Endothelial cell of umbilical vein (primary cell): ENCODE data around the gene IL25. TPM values are rescaled to one million over a fixed set of nuclear protein-coding genes. Genes with fewer than 3 reads are reported as not detected.

Experiments used
- BruUV-seq: library from RNA; stranded (reverse); fragments of 400-500 nt; replicated peaks from 2 replicates; lab custom pipeline; 2021; lab: Mats Ljungman, UMichigan
- CTCF ChIA-PET: fragments of 300-600, 350-600 bp; sonication (Branson Sonifier 250); formaldehyde crosslinking; loops from one replicate; lab custom pipeline; 2021; ENCODE audit warnings: antibody characterized with exemption, inconsistent platforms; lab: Charles Lee
- POLR2A ChIA-PET: fragments of 300-600, 350-600 bp; sonication (Branson Sonifier 250); formaldehyde crosslinking; loops from one replicate; lab custom pipeline; 2021; ENCODE audit warnings: antibody characterized with exemption, inconsistent platforms; lab: Charles Lee
- DNase-seq: peaks from one replicate; pipeline ENCODE4 v3.0.0-alpha.2; 2011; ENCODE audit warnings: low read depth, low spot score
- FAIRE-seq: peaks from 2 replicates; lab custom pipeline; 2011; peaks lifted over from hg19 to GRCh38; lab: Jason Lieb, UNC
- H2AFZ ChIP-seq: 2 replicates; pipeline ENCODE4 v1.6.0; 2012; ENCODE audit warnings: low read depth, low read length, control low read depth, inconsistent platforms
- H3K27ac ChIP-seq: 2 replicates; pipeline ENCODE4 v1.5.1; 2011; ENCODE audit warnings: low read depth, mild to moderate bottlenecking, control low read depth, low read length, moderate library complexity; ENCODE audit not compliant: insufficient read depth
- H3K27me3 ChIP-seq, 2 experiments: 2 replicates each; pipeline versions ENCODE4 v1.6.0 to v1.6.1; 2011; ENCODE audit warnings: low read length in 2 of 2, mixed read lengths in 1 of 2; ENCODE audit not compliant: control insufficient read depth in 2 of 2, insufficient read depth in 2 of 2
- H3K36me3 ChIP-seq, 2 experiments: 2 replicates in 1 of 2; 3 replicates in 1 of 2; pipeline ENCODE4 v1.5.1; 2011; ENCODE audit warnings: low read length in 2 of 2, mild to moderate bottlenecking in 1 of 2, moderate library complexity in 1 of 2; ENCODE audit not compliant: control insufficient read depth in 2 of 2, insufficient read depth in 2 of 2; ENCODE audit errors: extremely low read depth in 1 of 2
- H3K4me1 ChIP-seq: 3 replicates; pipeline ENCODE4 v1.5.1; 2011; ENCODE audit warnings: mild to moderate bottlenecking, low read length; ENCODE audit not compliant: control insufficient read depth, insufficient read depth; ENCODE audit errors: extremely low read depth
- H3K4me2 ChIP-seq: 2 replicates; pipeline ENCODE4 v1.6.1; 2011; ENCODE audit warnings: low read length, control low read depth, mixed read lengths; ENCODE audit not compliant: insufficient read depth
- H3K4me3 ChIP-seq, 3 experiments: fragments of 200-600 bp in 1 of 3; sonication (generic), shearing (Covaris generic) in 1 of 3; replicated peaks in 1 of 3; 2 replicates each; pipeline ENCODE4 v1.5.1; 2011 to 2016; ENCODE audit warnings: control low read depth in 3 of 3, low read length in 3 of 3, mild to moderate bottlenecking in 2 of 3, inconsistent platforms in 1 of 3, low read depth in 1 of 3, moderate library complexity in 1 of 3; ENCODE audit not compliant: insufficient read depth in 1 of 3
- H3K79me2 ChIP-seq: 2 replicates; pipeline ENCODE4 v1.6.0; 2012; ENCODE audit warnings: low read length, inconsistent platforms; ENCODE audit not compliant: control insufficient read depth, insufficient read depth
- H3K9ac ChIP-seq: replicated peaks from 2 replicates; pipeline ENCODE3; 2011; ENCODE audit warnings: low read length, control low read depth; ENCODE audit not compliant: insufficient read depth; ENCODE audit errors: extremely low read depth
- H3K9me1 ChIP-seq: replicated peaks from 3 replicates; pipeline ENCODE4 v1.6.0; 2011; ENCODE audit warnings: mild to moderate bottlenecking, low read length; ENCODE audit not compliant: control insufficient read depth, insufficient read depth; ENCODE audit errors: extremely low read depth
- H3K9me3 ChIP-seq: replicated peaks from 2 replicates; pipeline ENCODE4 v1.5.1; 2012; ENCODE audit warnings: low read length, inconsistent platforms; ENCODE audit not compliant: control insufficient read depth, insufficient read depth
- H4K20me1 ChIP-seq: replicated peaks from 2 replicates; pipeline ENCODE3; 2011; ENCODE audit warnings: mild to moderate bottlenecking, low read length; ENCODE audit not compliant: control insufficient read depth, insufficient read depth; ENCODE audit errors: extremely low read depth
- CTCF ChIP-seq, 2 donors: IDR thresholded peaks; 1 replicate in 1 of 2; 2 replicates in 1 of 2; pipeline ENCODE4 v1.5.1; 2011; ENCODE audit warnings: low read length in 2 of 2, mild to moderate bottlenecking in 2 of 2, moderate library complexity in 2 of 2, control low read depth in 1 of 2, inconsistent platforms in 1 of 2, low read depth in 1 of 2; ENCODE audit not compliant: insufficient read depth in 1 of 2; ENCODE audit errors: extremely low read depth in 1 of 2
- EZH2 ChIP-seq: IDR thresholded peaks from 2 replicates; pipeline ENCODE4 v1.6.1; 2012; ENCODE audit warnings: borderline replicate concordance, low read depth, mild to moderate bottlenecking, moderate library complexity, low read length, inconsistent platforms; ENCODE audit not compliant: severe bottlenecking
- FOS ChIP-seq: IDR thresholded peaks from 2 replicates; pipeline ENCODE4 v1.6.1; 2011; ENCODE audit warnings: mild to moderate bottlenecking, low read length, moderate library complexity, borderline replicate concordance; ENCODE audit not compliant: insufficient read depth
- GATA2 ChIP-seq: IDR thresholded peaks from 2 replicates; pipeline ENCODE4 v1.7.0; 2011; ENCODE audit warnings: low read depth, mild to moderate bottlenecking, moderate library complexity, mixed read lengths, low read length; ENCODE audit not compliant: insufficient read length, insufficient read depth
- JUN ChIP-seq: IDR thresholded peaks from 2 replicates; pipeline ENCODE4 v1.6.1; 2011; ENCODE audit warnings: borderline replicate concordance, low read depth; ENCODE audit not compliant: insufficient read length, insufficient read depth
- MAX ChIP-seq: IDR thresholded peaks from 2 replicates; pipeline ENCODE4 v1.6.1; 2011; ENCODE audit not compliant: insufficient read depth, insufficient read length
- MYC ChIP-seq: IDR thresholded peaks from one replicate; pipeline ENCODE4 v1.6.1; 2011; ENCODE audit warnings: mild to moderate bottlenecking, low read depth, low read length
- POLR2AphosphoS5 ChIP-seq: IDR thresholded peaks from 2 replicates; pipeline ENCODE4 v1.6.1; 2012; ENCODE audit warnings: low read depth, mild to moderate bottlenecking, control low read depth, low read length, moderate library complexity; ENCODE audit not compliant: insufficient read depth
- dilution Hi-C: fragments of 300-500 bp; cut with MboI; formaldehyde crosslinking; loops from one replicate; pipeline ENCODE4 v1.15.0; 2019; ENCODE audit warnings: low sequenced_read_pairs; ENCODE audit not compliant: extremely low pct_ligation_motif_present
- intact Hi-C: fragments of 100-400 bp; cut with micrococcal nuclease; formaldehyde crosslinking; loops from one replicate; pipeline ENCODE4 v1.10.0; 2022
- polyA plus RNA-seq, 4 experiments: library from polyadenylated mRNA; depleted of rRNA in 3 of 4; stranded (reverse) in 3 of 4; unstranded in 1 of 4; fragments of >200 nt; gene quantifications; 2 replicates each; pipeline versions ENCODE4 v1.2.1 to v1.2.3, GENCODE V29; 2011 to 2012; ENCODE audit warnings: missing spikeins in 1 of 4
- total RNA-seq: library from RNA; stranded (reverse); gene quantifications from 2 replicates; pipeline ENCODE4 v1.2.3, GENCODE V29; 2021

Gene IL25
- total and polyA plus RNA-seq, 2 donors (not counting 3 experiments of a cell fraction or from before 2014, with no cell fraction given): not detected

GRCh38 chr14:23376482-23377197 is 4.0 kb downstream of the IL25 start, which contains the start of gene CMTM5:
CMTM5 (plus strand) TSS chr14:23377046; CDS start chr14:23377252, 206 bp downstream.
- no peaks in the 10 kb centered on the region for H3K4me1 ChIP-seq
- no peak within 1 kb of the TSS for H3K9ac ChIP-seq
- no peaks in the 10 kb centered on the region for H3K36me3 ChIP-seq
- H3K27ac ChIP-seq: no peak within 1 kb of the TSS
- DNase-seq (no peak), FAIRE-seq (no peak)
- H3K79me2 ChIP-seq: no peaks in the 10 kb centered on the region
- no peak for TF ChIP-seq MYC
- TF ChIP-seq FOS: no peak
- no peak for TF ChIP-seq POLR2AphosphoS5
- TF ChIP-seq GATA2: no peak
- no peak for TF ChIP-seq JUN
- no peak for TF ChIP-seq EZH2
- no peak for TF ChIP-seq CTCF (IDR thresholded peaks at IDR 0.05; ENCODE audit: extremely low read depth in 1 of 2, insufficient read depth in 1 of 2, low read depth in 1 of 2, low read length in 2 of 2)
- no peak for TF ChIP-seq MAX
- H3K4me2 ChIP-seq: no peak within 1 kb of the TSS
- BruUV-seq: no TSS peak
- no peak within 1 kb of the TSS for H3K4me3 ChIP-seq
- H2AFZ ChIP-seq: no peak within 1 kb of the TSS
- ChIA-PET CTCF (interaction anchor here (0.6 to 2.0 kb wide), 4 partner anchors 25 to 308 kb away, joined by 3 to 4 read pairs (median 4); no protein-coding TSS in a partner anchor), POLR2A (no interaction called here)
- dilution Hi-C loops (no loop called here), intact Hi-C loops (no loop called here)
- no peaks in the 10 kb centered on the region for H3K9me1 ChIP-seq
- peaks cover 0 to 3% of the 10 kb centered on the region in 2 experiments for H3K27me3 ChIP-seq
- H3K9me3 ChIP-seq: no peaks in the 10 kb centered on the region
- H4K20me1 ChIP-seq: no peaks in the 10 kb centered on the region
